NCI-H69 (cell line): ENCODE data around the gene PLCL1.

ENCODE experiments used
- DNase-seq: peaks from one replicate; lab custom pipeline; 2025; lab: John Stamatoyannopoulos, UW

The PLCL1 gene

GRCh38 chr2:197927994-197928393 is 123.6 kb downstream of the PLCL1 start:
- DNase-seq, result no peak

DNA sequence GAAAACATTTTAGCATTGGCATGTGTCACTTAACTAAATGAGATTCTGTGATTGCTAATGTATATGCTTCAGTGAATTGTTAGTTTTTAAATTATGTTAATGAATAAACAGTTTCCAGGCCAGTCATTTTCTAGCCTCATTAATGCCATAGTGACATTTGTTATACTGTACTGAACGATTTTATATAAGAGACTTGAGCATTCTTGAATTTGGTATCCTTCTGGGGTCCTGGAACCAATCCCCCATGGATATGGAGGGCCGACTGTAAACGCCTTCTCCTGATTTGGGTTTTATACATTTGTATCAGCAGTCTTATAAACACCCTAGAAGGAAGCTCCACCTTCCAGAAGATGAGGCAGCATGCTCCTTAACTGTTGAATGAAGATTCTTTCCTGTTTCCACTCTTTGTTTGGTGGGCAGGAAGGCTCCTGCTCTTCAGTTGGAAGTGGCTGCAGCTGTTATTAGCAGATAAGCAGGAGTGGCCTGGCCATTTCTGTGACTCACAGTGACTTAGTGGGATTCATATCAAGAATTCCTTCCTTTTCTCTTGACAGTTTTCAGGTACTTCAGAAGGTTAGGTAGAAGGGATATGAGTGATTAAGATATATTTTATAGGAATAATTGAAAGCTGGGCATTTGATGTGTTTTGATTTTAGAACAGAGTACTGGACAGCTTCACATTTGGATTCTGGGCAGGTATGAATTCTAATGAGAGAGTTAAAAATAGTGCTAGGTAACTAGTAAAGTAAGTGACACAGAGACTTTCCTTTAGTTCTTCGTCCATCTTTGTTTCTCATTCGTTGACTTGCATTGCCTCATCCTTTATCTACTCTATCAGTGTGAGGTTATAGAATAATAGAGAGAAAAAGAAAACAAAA is 124.9 kb downstream of the PLCL1 start:
- no peak for DNase-seq

DNA sequence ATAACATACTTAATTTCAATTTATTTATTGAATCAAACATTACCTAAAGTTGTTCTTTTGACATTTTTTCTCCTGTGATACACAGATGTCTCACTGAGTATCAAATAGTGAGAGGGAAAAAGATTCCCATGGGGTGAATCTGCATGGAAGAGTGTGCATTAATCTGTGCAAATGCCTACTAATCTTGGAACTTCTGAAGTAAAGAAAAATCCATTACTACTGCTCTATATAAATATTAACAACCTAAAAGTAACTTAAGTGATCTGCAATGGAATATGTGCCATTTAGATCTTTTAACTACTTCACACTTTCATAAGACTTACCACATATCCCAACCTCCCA is 125.5 kb downstream of the PLCL1 start:
- DNase-seq, result no peak

DNA sequence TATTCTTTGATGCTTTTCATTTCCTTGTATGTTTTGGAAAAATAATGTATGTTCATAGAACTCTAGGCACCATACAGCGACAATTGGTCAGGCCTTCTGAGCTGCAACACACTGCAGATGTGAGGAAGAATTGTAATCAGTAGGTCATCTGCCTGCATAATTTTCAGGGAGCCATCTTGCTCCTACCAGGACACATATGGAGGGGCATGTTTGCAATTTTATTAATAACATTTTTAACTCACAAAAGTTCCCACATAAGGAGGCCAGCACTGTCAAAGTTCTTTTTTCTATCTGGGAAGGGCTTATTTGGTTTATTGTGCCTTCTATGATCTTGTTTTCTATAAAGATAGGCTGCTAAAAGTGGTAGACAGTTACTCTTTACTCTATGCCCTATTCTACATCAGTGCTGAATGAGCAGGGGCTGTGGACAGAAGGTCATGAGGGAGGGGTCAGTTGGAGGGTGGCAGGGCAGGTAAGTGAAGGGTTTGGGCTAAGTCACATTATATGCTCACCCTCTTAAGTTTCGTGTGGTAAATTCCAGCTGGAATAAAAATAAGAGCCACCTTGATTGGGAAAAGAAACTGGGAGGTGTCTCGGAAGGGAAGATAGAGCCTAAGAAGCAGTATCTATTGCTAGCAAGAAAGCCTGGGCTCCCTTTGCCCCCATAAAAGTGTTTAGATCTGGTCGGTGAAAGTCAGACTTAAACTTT is 126.3 kb downstream of the PLCL1 start:
- DNase-seq, result no peak

- DNase-seq, result no peak
Observed at GRCh38 chr2:197931661-197932312, 127.4 kb downstream of the PLCL1 start.

- DNase-seq, result no peak
Observed at GRCh38 chr2:197932374-197932773, 128.0 kb downstream of the PLCL1 start.

DNA sequence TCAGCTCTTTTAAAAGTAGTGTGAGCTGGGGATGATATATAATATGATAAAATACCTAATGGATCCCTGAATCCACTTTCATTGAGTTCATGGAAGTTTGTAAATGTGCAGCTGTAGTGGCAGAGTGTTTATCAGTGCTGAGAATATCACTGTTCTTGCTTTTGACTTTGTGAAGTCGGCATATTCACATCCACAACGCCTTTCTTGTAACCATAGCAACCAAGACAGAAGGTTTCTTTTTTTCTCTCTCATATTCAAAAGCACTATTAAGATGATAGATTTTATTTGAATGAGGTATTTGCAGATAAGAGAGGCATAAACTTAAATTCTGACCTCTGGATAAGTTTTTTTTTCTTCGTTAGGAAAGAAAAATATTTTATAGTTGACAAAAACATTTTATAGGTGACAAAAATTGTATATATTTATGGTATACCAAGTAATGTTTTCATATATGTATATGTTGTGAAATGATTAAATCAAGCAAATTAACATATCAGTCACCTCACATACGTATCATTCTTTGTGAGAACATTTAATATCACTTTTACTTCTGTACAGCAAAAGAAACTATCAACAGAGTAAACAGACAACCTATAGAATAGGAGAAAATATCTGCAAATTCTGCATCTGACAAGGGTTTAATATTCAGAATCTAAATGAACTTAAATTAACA is 130.0 kb downstream of the PLCL1 start:
- DNase-seq, result no peak

GRCh38 chr2:197934934-197935289 is 130.5 kb downstream of the PLCL1 start:
- no peak for DNase-seq

DNA sequence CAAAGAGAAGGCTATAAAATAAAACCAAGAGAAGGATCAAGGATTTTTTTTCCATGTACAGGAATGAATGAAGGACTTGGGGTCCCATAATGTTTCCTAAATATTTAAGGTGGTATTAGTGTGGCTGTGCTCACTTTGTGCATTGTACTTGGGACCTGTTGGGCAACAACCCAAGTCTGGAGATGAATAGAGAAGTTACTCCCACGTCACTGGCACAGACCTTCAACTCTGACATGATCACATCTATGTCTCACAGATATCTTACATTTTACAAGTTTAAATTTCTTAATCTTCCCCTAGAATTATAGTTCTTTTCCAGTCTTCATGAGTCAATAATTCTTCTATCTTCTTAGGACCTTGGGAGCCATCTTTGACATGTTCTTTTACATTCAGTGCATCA is 133.4 kb downstream of the PLCL1 start:
- DNase-seq, result no peak

DNA sequence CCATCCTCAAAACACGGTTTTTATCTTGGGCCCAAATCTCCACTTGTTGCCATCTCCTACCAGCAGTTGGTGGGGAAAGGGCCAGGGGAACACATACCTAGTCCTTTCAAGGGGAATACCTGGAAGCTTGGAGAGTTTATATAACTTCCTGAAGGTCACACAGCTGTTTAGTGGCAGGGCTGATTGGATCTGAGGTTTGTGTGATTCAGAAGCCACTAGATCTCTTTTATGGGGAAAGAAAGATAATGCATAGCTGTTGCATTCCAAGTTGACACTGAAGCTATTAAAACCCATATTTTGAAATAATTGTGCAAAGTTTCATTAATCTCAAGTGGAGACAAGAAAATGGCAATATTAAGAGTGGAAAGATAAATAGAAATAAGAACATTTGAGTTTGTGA is 134.2 kb downstream of the PLCL1 start:
- DNase-seq, result no peak

DNA sequence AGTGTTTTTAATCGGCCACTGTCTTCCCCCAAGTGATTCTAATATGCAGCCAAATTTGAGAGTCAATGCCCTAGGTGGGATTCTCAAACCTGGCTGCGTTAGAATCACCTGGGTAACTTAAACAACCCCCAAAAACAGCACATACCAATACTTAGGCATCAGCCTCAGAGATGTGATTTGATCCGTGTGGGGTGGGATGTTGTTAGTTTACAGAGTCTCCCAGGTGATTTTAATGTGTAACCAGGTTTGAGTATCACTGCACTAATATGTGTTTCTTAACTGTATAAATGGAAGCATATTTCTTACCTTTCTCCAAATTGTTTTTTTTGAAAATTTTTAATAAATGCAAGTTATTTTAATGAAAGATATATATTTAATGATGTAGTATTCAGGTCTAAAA is 135.4 kb downstream of the PLCL1 start:
- DNase-seq, result no peak

- peak; percentile 5 for DNase-seq
Observed at GRCh38 chr2:197940382-197940781, 136.0 kb downstream of the PLCL1 start.

DNA sequence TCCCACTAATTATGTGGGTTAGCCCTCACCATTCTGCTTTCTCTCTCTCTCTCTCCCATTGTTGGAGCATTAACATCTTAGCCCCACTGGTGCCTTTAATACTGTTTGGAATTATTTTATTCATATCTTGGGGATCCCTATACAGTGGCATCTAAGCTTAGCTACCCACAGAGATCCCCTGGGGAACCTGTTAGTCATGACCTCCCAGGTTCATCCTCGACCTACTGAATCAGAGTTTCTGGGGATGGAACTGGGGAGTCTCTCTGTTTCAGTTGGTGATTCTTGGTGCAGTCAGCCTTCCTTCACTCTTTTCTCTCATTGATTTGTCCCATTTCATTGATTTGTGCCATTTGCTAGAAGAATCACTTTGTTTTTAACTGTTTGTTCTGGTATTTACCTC is 137.3 kb downstream of the PLCL1 start:
- DNase-seq, result no peak

- no peak for DNase-seq
Observed at GRCh38 chr2:197943731-197944130, 139.3 kb downstream of the PLCL1 start.

DNA sequence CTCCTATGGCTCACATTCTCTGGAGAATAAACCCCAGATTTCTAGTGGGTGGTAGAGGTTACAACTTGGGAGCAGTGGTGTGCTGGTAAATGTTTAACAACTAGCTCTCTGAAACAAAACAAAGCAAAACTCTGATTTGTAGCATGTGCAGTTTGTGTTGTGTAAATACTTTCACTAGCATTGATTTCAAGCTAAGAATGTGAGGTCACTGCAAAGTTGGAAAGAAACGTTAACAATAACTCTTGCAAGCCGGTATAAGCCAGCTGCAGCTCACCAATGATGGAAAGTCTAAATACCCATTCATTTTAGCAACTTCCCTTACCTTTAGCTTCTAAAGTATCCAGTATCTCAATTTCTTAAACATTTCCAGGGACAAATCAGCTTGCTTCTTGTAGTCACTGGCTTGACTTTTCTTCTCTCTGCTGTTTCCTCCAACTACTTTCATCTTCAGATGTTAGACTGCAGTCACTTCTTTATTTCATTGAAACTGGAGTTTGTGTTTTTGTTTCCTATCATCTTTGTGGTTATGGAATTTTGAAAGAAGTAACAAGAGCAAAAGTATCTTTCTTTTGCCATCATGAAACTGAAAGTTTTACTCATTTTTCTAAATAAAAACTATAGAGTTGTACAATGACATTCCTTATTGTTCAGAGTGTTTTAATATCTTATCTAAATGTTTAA is 140.2 kb downstream of the PLCL1 start:
- DNase-seq, result no peak

DNA sequence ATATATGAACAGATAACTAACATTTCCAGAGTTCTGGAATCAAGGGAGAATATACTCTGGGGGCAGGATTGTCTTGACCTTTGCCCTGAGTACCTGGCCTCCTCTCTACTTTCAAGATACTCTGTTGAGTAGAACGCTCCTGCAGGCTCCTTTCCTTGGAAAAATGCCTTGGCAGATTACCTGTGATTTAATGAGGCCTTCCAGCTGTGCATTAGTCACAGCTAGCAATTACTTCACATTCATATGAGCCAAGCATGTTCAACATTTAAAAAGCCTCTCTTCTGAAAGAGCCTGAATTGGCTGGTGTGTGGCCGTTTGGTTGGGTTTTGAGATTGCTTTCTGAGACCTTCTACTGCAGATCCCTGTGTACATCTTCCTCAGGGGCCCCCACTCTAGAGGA is 142.2 kb downstream of the PLCL1 start:
- DNase-seq, result peak; percentile 89

DNA sequence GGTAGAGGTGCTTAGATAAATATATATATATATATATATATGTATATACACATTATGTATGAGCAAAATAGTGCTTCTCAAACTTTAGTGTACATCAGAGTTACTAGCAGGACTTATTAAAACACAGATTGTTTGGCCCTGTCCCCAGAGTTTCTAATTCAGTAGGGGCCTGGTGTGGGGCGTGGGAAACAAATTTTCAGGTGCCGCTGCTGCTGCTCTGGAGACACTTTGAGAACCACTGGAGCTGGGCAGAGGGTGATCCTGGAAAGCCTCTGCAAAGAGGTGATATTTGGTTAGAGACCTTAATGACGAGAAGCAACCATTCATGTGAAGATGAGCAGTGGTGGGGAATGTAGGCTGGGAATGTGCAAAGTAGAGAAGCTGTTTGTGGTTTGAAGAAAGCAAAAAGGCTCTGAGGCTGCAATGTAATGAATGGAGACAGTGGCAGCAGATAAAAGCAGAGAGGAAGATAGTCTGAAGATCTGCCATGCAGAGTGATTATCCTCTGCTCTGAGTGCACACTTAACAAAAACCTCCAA is 142.9 kb downstream of the PLCL1 start:
- no peak for DNase-seq

GRCh38 chr2:197949224-197949623 is 144.8 kb downstream of the PLCL1 start:
- no peak for DNase-seq

GRCh38 chr2:197950006-197950405 is 145.6 kb downstream of the PLCL1 start:
- DNase-seq, result no peak

- no peak for DNase-seq
Observed at GRCh38 chr2:197950724-197951123, 146.3 kb downstream of the PLCL1 start.

- no peak for DNase-seq
Observed at GRCh38 chr2:197952540-197953202, 148.3 kb downstream of the PLCL1 start.
